Bone marrow (tissue), 2 donors: Measurements from ENCODE around the gene TFG.

ENCODE experiments used
- DNase-seq, 2 donors: peaks; one replicate each; lab custom pipeline; 2025; lab: John Stamatoyannopoulos, UW

TFG gene

GRCh38 chr3:100756441-100756840 is 47.1 kb downstream of the TFG start:
- DNase-seq = no peak

GRCh38 chr3:100759159-100759558 is 49.9 kb downstream of the TFG start:
- DNase-seq = no peak

GRCh38 chr3:100759950-100760349 is 50.7 kb downstream of the TFG start:
- DNase-seq = no peak

- DNase-seq = no peak
Measured at GRCh38 chr3:100760377-100760776, 51.1 kb downstream of the TFG start.

- DNase-seq = no peak
Measured at GRCh38 chr3:100761211-100761942, 52.1 kb downstream of the TFG start.

- DNase-seq = peak in 1 of 2 donors; percentile 17
Measured at GRCh38 chr3:100761951-100762350, 52.7 kb downstream of the TFG start.

GRCh38 chr3:100765437-100765975 is 56.2 kb downstream of the TFG start:
- DNase-seq = no peak

GRCh38 chr3:100766069-100766468 is 56.8 kb downstream of the TFG start:
- DNase-seq = no peak

GRCh38 chr3:100769693-100770092 is 60.4 kb downstream of the TFG start:
- no peak for DNase-seq

GRCh38 chr3:100775226-100775625 is 65.9 kb downstream of the TFG start:
- no peak for DNase-seq

- no peak for DNase-seq
Measured at GRCh38 chr3:100775669-100776068, 66.4 kb downstream of the TFG start.

GRCh38 chr3:100776097-100776729 is 66.9 kb downstream of the TFG start:
- DNase-seq = no peak

GRCh38 chr3:100776746-100777145 is 67.5 kb downstream of the TFG start:
- no peak for DNase-seq

GRCh38 chr3:100777271-100777670 is 68.0 kb downstream of the TFG start:
- no peak for DNase-seq

GRCh38 chr3:100779480-100779879 is 70.2 kb downstream of the TFG start:
- no peak for DNase-seq

GRCh38 chr3:100780071-100780622 is 70.9 kb downstream of the TFG start:
- DNase-seq = no peak

- DNase-seq = no peak
Measured at GRCh38 chr3:100781301-100781700, 72.0 kb downstream of the TFG start.

- DNase-seq = no peak
Measured at GRCh38 chr3:100782348-100782747, 73.1 kb downstream of the TFG start.

GRCh38 chr3:100782906-100783305 is 73.6 kb downstream of the TFG start:
- no peak for DNase-seq

- no peak for DNase-seq
Measured at GRCh38 chr3:100783619-100784018, 74.3 kb downstream of the TFG start.

- no peak for DNase-seq
Measured at GRCh38 chr3:100789579-100789978, 80.3 kb downstream of the TFG start.

GRCh38 chr3:100796556-100796955 is 87.3 kb downstream of the TFG start:
- DNase-seq = peak in 1 of 2 donors; percentile 44

- no peak for DNase-seq
Measured at GRCh38 chr3:100798012-100798411, 88.7 kb downstream of the TFG start.
